Astrocyte of the spinal cord (primary cell): ENCODE measurements around the gene FAF1.

Experiments used
- DNase-seq: peaks from one replicate; pipeline ENCODE4 v3.0.0; 2011; ENCODE audit warnings: low read depth, low spot score
- H3K4me3 ChIP-seq: 2 replicates; pipeline ENCODE4 v1.5.1; 2011; ENCODE audit warnings: low read depth, mild to moderate bottlenecking, low read length, moderate library complexity
- CTCF ChIP-seq: IDR thresholded peaks from 2 replicates; pipeline ENCODE4 v1.5.1; 2012; ENCODE audit warnings: low read depth, mild to moderate bottlenecking, low read length, inconsistent platforms
- in situ Hi-C: cut with HindIII; loops from 2 replicates; pipeline ENCODE4 v1.10.0; 2017; ENCODE audit warnings: low sequenced_read_pairs

FAF1 gene

GRCh38 chr1:50454911-50455310 lies 505.2 kb downstream of the FAF1 start:
- no peak for DNase-seq
- no peak for TF ChIP-seq CTCF
- in situ Hi-C loops, result no loop called here
- H3K4me3 ChIP-seq, result no peak overlapping the region

GRCh38 chr1:50453266-50453665 lies 506.8 kb downstream of the FAF1 start:
- H3K4me3 ChIP-seq, result no peak overlapping the region
- in situ Hi-C loops, result no loop called here
- no peak for TF ChIP-seq CTCF
- no peak for DNase-seq

GRCh38 chr1:50452700-50453099 lies 507.4 kb downstream of the FAF1 start:
- H3K4me3 ChIP-seq, result no peak overlapping the region
- DNase-seq, result no peak
- no peak for TF ChIP-seq CTCF
- in situ Hi-C loops, result no loop called here

GRCh38 chr1:50450861-50451653 lies 509.0 kb downstream of the FAF1 start:
- H3K4me3 ChIP-seq, result no peak overlapping the region
- no peak for TF ChIP-seq CTCF
- DNase-seq, result no peak
- in situ Hi-C loops, result no loop called here

- TF ChIP-seq CTCF, result no peak
- no peak overlapping the region for H3K4me3 ChIP-seq
- no peak for DNase-seq
- in situ Hi-C loops, result no loop called here
Measured at GRCh38 chr1:50447961-50448360, 512.1 kb downstream of the FAF1 start.

- TF ChIP-seq CTCF, result no peak
Measured at GRCh38 chr1:50441183-50441582, 518.9 kb downstream of the FAF1 start.

More at GRCh38 chr1:50441183-50441582, 518.9 kb downstream of the FAF1 start:
- no peak overlapping the region for H3K4me3 ChIP-seq
- in situ Hi-C loops, result no loop called here
- no peak for DNase-seq
